ENCODE measurements around the gene NOTCH2. TPM values are rescaled to one million over a fixed set of nuclear protein-coding genes. Genes with fewer than 3 reads are reported as not detected.
"Not testable (repeated sequence)": the region's sequence is repeated elsewhere in the genome, so short reads cannot be mapped to it uniquely, and the experiment has no call there.

NOTCH2 gene
- total RNA-seq, 2 donors from 2014 or later = 171 to 190 TPM

- not testable (repeated sequence) for DNase-seq (ENCODE audit: low spot score); ATAC-seq (ENCODE audit: insufficient number of reproducible peaks, low FRiP score, low read depth)
Observed at GRCh38 chr1:120100590-120100989, 31.1 kb upstream of the NOTCH2 start.

GRCh38 chr1:120098986-120099759 lies 29.7 kb upstream of the NOTCH2 start:
- DNase-seq (ENCODE audit: low spot score); H3K9me3 ChIP-seq; H3K36me3 ChIP-seq; ATAC-seq (ENCODE audit: insufficient number of reproducible peaks, low FRiP score, low read depth); H3K27me3 ChIP-seq (replicated peaks; ENCODE audit: insufficient read depth); H3K4me3 ChIP-seq; H3K4me1 ChIP-seq (ENCODE audit: control insufficient read depth in 1 of 2, low read depth in 2 of 2); H3K27ac ChIP-seq: not testable (repeated sequence)

More at GRCh38 chr1:120100590-120100989, 31.1 kb upstream of the NOTCH2 start:
- not testable (repeated sequence) for H3K4me1 ChIP-seq (ENCODE audit: control insufficient read depth in 1 of 2, low read depth in 2 of 2); H3K27ac ChIP-seq; H3K9me3 ChIP-seq; H3K4me3 ChIP-seq; H3K27me3 ChIP-seq (replicated peaks; ENCODE audit: insufficient read depth); H3K36me3 ChIP-seq

- not testable (repeated sequence) for H3K4me3 ChIP-seq; H3K27ac ChIP-seq; DNase-seq (ENCODE audit: low spot score); ATAC-seq (ENCODE audit: insufficient number of reproducible peaks, low FRiP score, low read depth); H3K36me3 ChIP-seq; H3K9me3 ChIP-seq; H3K4me1 ChIP-seq (ENCODE audit: control insufficient read depth in 1 of 2, low read depth in 2 of 2); H3K27me3 ChIP-seq (replicated peaks; ENCODE audit: insufficient read depth)
Observed at GRCh38 chr1:120096981-120097545, 27.6 kb upstream of the NOTCH2 start.

GRCh38 chr1:120093548-120094181 lies 24.2 kb upstream of the NOTCH2 start:
- ATAC-seq (ENCODE audit: insufficient number of reproducible peaks, low FRiP score, low read depth); H3K4me3 ChIP-seq; H3K9me3 ChIP-seq: not testable (repeated sequence)

GRCh38 chr1:120092232-120093218 lies 23.1 kb upstream of the NOTCH2 start:
- H3K36me3 ChIP-seq; ATAC-seq (ENCODE audit: insufficient number of reproducible peaks, low FRiP score, low read depth); DNase-seq (ENCODE audit: low spot score); H3K4me1 ChIP-seq (ENCODE audit: control insufficient read depth in 1 of 2, low read depth in 2 of 2); H3K27me3 ChIP-seq (replicated peaks; ENCODE audit: insufficient read depth); H3K27ac ChIP-seq; H3K9me3 ChIP-seq; H3K4me3 ChIP-seq: not testable (repeated sequence)

More at GRCh38 chr1:120093548-120094181, 24.2 kb upstream of the NOTCH2 start:
- not testable (repeated sequence) for H3K27me3 ChIP-seq (replicated peaks; ENCODE audit: insufficient read depth); H3K4me1 ChIP-seq (ENCODE audit: control insufficient read depth in 1 of 2, low read depth in 2 of 2); H3K36me3 ChIP-seq; DNase-seq (ENCODE audit: low spot score); H3K27ac ChIP-seq

- H3K4me3 ChIP-seq; H3K27ac ChIP-seq; ATAC-seq (ENCODE audit: insufficient number of reproducible peaks, low FRiP score, low read depth); DNase-seq (ENCODE audit: low spot score); H3K9me3 ChIP-seq; H3K36me3 ChIP-seq; H3K4me1 ChIP-seq (ENCODE audit: control insufficient read depth in 1 of 2, low read depth in 2 of 2); H3K27me3 ChIP-seq (replicated peaks; ENCODE audit: insufficient read depth): not testable (repeated sequence)
Observed at GRCh38 chr1:120090830-120091229, 21.4 kb upstream of the NOTCH2 start.

- H3K27me3 ChIP-seq (replicated peaks; ENCODE audit: insufficient read depth); ATAC-seq (ENCODE audit: insufficient number of reproducible peaks, low FRiP score, low read depth); H3K4me1 ChIP-seq (ENCODE audit: control insufficient read depth in 1 of 2, low read depth in 2 of 2); H3K27ac ChIP-seq; H3K36me3 ChIP-seq; DNase-seq (ENCODE audit: low spot score); H3K9me3 ChIP-seq; H3K4me3 ChIP-seq: not testable (repeated sequence)
Observed at GRCh38 chr1:120087959-120088358, 18.5 kb upstream of the NOTCH2 start.

- not testable (repeated sequence) for H3K27me3 ChIP-seq (replicated peaks; ENCODE audit: insufficient read depth); H3K4me3 ChIP-seq; H3K27ac ChIP-seq; H3K9me3 ChIP-seq; H3K4me1 ChIP-seq (ENCODE audit: control insufficient read depth in 1 of 2, low read depth in 2 of 2); H3K36me3 ChIP-seq; DNase-seq (ENCODE audit: low spot score); ATAC-seq (ENCODE audit: insufficient number of reproducible peaks, low FRiP score, low read depth)
Observed at GRCh38 chr1:120069920-120070214, 405 bp upstream of the NOTCH2 start.

GRCh38 chr1:120068683-120069066 lies 787 bp downstream of the NOTCH2 start:
- H3K36me3 ChIP-seq; H3K9me3 ChIP-seq; H3K27me3 ChIP-seq (replicated peaks; ENCODE audit: insufficient read depth); DNase-seq (ENCODE audit: low spot score); H3K4me1 ChIP-seq (ENCODE audit: control insufficient read depth in 1 of 2, low read depth in 2 of 2); ATAC-seq (ENCODE audit: insufficient number of reproducible peaks, low FRiP score, low read depth): not testable (repeated sequence)
- peak overlapping the region; percentile 89 to 92 for H3K27ac ChIP-seq
- H3K4me3 ChIP-seq = peak overlapping the region; percentile 88

- not testable (repeated sequence) for DNase-seq (ENCODE audit: low spot score); H3K9me3 ChIP-seq; H3K36me3 ChIP-seq
Observed at GRCh38 chr1:120048208-120048607, 21.3 kb downstream of the NOTCH2 start.

GRCh38 chr1:120041771-120042170 lies 27.7 kb downstream of the NOTCH2 start:
- ATAC-seq (ENCODE audit: insufficient number of reproducible peaks, low FRiP score, low read depth); H3K27ac ChIP-seq; DNase-seq (ENCODE audit: low spot score); H3K27me3 ChIP-seq (replicated peaks; ENCODE audit: insufficient read depth); H3K4me3 ChIP-seq; H3K9me3 ChIP-seq; H3K36me3 ChIP-seq; H3K4me1 ChIP-seq (ENCODE audit: control insufficient read depth in 1 of 2, low read depth in 2 of 2): not testable (repeated sequence)

More at GRCh38 chr1:120048208-120048607, 21.3 kb downstream of the NOTCH2 start:
- ATAC-seq (ENCODE audit: insufficient number of reproducible peaks, low FRiP score, low read depth); H3K4me1 ChIP-seq (ENCODE audit: control insufficient read depth in 1 of 2, low read depth in 2 of 2); H3K27ac ChIP-seq; H3K27me3 ChIP-seq (replicated peaks; ENCODE audit: insufficient read depth); H3K4me3 ChIP-seq: not testable (repeated sequence)

- H3K36me3 ChIP-seq; H3K27me3 ChIP-seq (replicated peaks; ENCODE audit: insufficient read depth); ATAC-seq (ENCODE audit: insufficient number of reproducible peaks, low FRiP score, low read depth); H3K4me3 ChIP-seq; H3K4me1 ChIP-seq (ENCODE audit: control insufficient read depth in 1 of 2, low read depth in 2 of 2); DNase-seq (ENCODE audit: low spot score); H3K9me3 ChIP-seq; H3K27ac ChIP-seq: not testable (repeated sequence)
Observed at GRCh38 chr1:120032253-120032652, 37.2 kb downstream of the NOTCH2 start.

Measured in thoracic aorta (tissue), 2 donors.